ENCODE results near the gene PNPLA3.

Gene PNPLA3, protein sequence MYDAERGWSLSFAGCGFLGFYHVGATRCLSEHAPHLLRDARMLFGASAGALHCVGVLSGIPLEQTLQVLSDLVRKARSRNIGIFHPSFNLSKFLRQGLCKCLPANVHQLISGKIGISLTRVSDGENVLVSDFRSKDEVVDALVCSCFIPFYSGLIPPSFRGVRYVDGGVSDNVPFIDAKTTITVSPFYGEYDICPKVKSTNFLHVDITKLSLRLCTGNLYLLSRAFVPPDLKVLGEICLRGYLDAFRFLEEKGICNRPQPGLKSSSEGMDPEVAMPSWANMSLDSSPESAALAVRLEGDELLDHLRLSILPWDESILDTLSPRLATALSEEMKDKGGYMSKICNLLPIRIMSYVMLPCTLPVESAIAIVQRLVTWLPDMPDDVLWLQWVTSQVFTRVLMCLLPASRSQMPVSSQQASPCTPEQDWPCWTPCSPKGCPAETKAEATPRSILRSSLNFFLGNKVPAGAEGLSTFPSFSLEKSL

GRCh38 chr22:43923631-43924464 lies at the start of gene PNPLA3:
PNPLA3 (plus strand) TSS chr22:43923805; CDS start chr22:43923912, 107 bp downstream.
- Histone ChIP-seq H3K27ac (peak within 1 kb of the TSS in 15 of 21 experiments; percentile 39 to 71 (median 50)), H3K4me3 (peak within 1 kb of the TSS; percentile 42 to 60 (median 50))

- H3K27ac ChIP-seq: no peak overlapping the region
- H3K4me3 ChIP-seq: no peak overlapping the region
Measured at GRCh38 chr22:43876866-43877509, 46.6 kb upstream of the PNPLA3 start.

GRCh38 chr22:43878079-43878795 lies 45.4 kb upstream of the PNPLA3 start:
- Histone ChIP-seq H3K27ac (no peak overlapping the region), H3K4me3 (no peak overlapping the region)

- no peak overlapping the region for H3K4me3 ChIP-seq
- no peak overlapping the region for H3K27ac ChIP-seq
Measured at GRCh38 chr22:43878831-43879550, 44.6 kb upstream of the PNPLA3 start.

DNA sequence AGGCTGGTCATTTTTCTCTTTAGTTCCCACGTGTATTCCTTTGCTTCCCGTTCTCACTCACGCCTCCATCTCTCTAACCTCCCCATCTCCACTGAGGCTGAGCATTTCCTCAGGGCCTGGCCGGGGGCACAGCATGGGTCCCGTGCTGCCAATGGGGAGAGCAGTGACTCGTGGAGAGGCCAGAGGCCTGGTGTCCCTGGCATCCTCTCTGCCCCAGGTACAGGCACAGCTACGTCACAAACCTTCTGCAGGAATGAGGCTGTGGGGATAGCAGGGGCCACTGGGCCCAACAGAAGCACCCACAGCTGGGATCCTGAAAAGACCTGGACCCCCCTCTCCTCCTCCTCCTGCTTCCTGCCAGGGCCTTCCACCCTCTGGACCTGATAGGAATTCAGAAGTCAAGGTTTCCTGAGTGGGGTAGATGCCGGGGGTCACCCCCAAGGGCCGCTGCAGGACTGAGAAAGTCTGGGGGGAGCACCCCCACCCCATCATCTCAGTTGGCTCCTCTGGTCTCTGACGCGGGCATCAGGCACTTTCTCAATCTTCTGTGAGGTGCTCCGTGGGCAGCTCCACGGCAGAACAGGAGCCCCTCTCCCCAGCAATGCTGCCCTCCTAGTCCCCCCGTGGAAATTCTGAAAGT lies 43.6 kb upstream of the PNPLA3 start:
- Histone ChIP-seq H3K27ac (no peak overlapping the region), H3K4me3 (no peak overlapping the region)

DNA sequence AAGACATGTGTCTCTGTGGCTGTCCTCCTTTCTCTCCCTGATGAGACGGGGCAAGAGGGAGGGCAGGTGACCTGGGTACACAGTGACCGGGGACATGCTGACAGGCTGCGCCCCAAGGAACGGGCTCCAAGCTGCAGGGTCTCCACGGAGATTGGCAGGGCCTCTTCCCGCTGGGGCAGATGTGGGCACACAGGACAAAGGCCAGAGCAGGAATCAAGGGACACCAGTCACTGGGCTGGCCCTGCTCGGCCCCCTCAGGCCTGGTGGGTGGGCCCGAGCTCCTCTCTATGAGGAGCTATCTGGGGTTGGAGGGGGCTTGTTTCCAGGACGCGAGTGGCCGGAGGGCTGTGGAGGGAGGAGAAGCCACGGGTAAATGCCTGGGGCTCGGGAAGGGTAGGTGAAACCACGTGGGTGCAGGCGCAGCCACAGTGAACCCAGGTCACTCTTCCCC lies 43.0 kb upstream of the PNPLA3 start:
- H3K27ac ChIP-seq: no peak overlapping the region
- H3K4me3 ChIP-seq: no peak overlapping the region

DNA sequence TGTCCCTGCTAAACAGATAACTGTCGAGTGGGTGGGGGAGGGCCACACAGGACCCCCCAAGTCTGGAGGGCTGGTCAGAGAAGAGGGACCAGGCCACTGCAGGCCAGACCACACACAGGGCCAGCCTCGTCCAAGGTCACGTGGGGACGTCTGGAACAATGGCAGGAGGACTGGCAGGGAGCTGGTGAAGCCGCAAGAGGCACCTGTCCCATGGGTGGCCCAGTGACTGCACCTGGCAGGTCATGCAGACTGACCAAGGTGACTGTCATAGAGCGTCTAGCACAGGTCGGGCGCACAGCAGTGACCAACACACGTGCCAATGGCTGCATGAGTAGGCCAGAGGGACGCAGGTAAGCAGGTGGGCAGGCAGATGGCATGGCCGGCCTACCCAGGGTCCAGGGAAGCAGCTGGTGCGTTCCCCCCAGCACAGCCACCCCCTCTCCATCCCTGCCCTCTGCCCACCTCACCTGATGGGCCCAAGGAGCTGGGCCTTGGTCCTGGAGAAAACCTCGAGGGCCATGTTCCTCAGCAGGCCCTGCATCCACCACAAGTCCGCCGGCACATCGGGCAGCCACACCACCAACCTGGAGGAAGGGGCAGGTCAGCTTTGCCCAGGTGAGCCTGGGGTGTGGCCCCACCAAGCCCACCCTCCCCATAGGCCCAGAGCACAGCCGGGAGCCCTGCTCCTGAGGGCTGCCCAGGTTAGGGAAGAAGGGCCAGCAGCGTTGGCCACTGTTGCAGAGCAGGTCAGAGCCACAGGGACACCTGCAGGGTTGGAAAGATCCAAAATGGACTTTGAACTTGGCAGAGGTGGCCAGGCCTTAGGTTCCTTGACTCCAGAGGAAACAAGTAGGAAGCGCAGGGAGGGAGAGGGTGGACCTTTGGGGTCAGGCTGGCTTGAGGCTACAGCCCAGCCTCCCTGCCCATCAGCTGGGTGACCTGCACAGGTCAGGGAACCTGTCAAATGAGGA lies 42.2 kb upstream of the PNPLA3 start:
- Histone ChIP-seq H3K27ac (no peak overlapping the region), H3K4me3 (no peak overlapping the region)

- Histone ChIP-seq H3K27ac (no peak overlapping the region), H3K4me3 (no peak overlapping the region)
Measured at GRCh38 chr22:43882122-43882767, 41.4 kb upstream of the PNPLA3 start.

- no peak overlapping the region for H3K4me3 ChIP-seq
Measured at GRCh38 chr22:43883012-43883661, 40.5 kb upstream of the PNPLA3 start.

GRCh38 chr22:43883719-43884415 lies 39.7 kb upstream of the PNPLA3 start:
- Histone ChIP-seq H3K4me3 (no peak overlapping the region), H3K27ac (no peak overlapping the region)

More at GRCh38 chr22:43883012-43883661, 40.5 kb upstream of the PNPLA3 start:
- no peak overlapping the region for H3K27ac ChIP-seq

DNA sequence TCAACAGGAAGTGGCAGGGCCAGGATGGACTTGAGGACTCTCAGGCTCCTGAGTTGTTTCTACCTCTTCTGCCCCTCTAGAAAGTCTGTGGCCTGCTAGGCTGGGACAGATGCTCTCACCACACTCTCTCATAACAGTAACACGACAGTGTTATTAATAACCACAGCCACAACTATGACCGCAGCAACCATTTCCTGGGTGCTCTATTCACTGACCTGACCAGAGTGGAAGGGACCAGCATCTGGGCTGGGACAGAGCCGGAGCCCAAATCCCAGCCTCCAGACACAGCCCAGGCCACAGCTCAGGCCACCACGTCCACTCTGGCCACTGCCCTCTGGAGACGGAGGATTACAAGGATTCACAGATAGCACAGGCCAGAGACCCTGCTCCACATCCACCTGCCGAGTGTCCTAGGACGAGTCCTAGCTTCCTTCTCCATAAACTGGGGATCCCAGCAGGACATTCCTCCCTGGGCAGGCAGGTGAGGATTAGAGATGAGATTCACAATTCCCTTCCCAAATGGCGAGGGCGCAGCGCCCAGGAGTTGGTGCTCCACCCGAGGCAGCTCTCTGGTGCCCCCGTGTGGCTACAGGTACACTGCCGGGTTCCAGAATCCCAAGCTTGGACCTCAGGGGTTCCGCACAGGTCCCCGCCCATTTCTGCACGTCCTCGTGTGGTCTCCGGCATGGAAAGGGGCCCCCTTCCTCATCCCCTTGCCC lies 38.8 kb upstream of the PNPLA3 start:
- Histone ChIP-seq H3K4me3 (no peak overlapping the region), H3K27ac (no peak overlapping the region)

- H3K4me3 ChIP-seq: no peak overlapping the region
- H3K27ac ChIP-seq: no peak overlapping the region
Measured at GRCh38 chr22:43885319-43885671, 38.3 kb upstream of the PNPLA3 start.

DNA sequence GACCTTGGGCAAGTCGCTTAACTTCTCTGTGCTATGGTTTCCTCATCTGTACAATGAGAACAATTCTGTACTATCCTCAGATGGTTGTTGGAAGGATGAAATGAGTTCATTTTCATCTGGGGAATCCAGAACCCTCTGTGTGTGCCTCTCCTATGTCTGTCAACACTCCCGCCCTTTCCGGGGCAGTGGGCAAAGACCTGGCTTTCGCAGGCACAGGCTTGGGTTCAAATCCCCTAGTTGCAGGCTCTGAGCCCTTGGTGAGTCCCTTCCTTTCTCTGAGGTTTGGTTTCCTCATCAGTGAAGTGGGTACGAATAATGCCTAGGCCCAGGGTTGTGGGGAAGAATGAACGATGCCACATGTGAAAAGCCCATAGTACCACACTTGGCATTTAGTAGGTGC lies 37.8 kb upstream of the PNPLA3 start:
- Histone ChIP-seq H3K4me3 (no peak overlapping the region), H3K27ac (no peak overlapping the region)

DNA sequence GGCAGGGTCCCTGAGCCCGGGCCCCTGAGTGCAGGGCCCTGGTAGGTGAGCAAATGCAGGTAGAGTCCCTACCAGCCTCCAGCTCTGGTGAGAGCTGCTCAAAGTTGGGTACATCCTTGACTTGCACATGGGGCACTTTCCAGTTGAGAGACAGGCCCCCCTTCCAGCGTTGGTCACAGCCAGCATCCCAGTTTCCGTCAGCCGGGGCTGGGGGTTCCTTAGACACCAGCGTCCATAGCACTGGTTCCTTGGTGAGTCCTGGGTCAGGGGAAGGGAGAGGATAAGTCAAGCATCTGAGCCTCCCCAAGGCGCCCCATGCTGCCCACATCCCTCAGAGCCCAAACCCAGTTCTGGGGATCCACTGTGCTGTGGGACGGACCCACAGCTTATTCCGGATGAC lies 37.4 kb upstream of the PNPLA3 start:
- Histone ChIP-seq H3K4me3 (no peak overlapping the region), H3K27ac (no peak overlapping the region)

- H3K4me3 ChIP-seq: no peak overlapping the region
- H3K27ac ChIP-seq: no peak overlapping the region
Measured at GRCh38 chr22:43887391-43887790, 36.2 kb upstream of the PNPLA3 start.
